Fibroblast of lung (primary cell): ENCODE results near the gene GRHL1.

Experiments
- CTCF ChIP-seq, 2 donors: IDR thresholded peaks in 1 of 2; conservative IDR thresholded peaks in 1 of 2; 1 replicate in 1 of 2; 2 replicates in 1 of 2; pipeline ENCODE4 v1.5.1; 2011 to 2012; ENCODE audit warnings: low read length in 2 of 2, control low read depth in 1 of 2, inconsistent platforms in 1 of 2, low read depth in 1 of 2, mild to moderate bottlenecking in 1 of 2
- EZH2 ChIP-seq: IDR thresholded peaks from 2 replicates; pipeline ENCODE4 v1.5.1; 2012; ENCODE audit warnings: low read length, control low read depth, mild to moderate bottlenecking; ENCODE audit errors: missing control alignments

GRCh38 chr2:10035633-10036032 is 84.1 kb downstream of the GRHL1 start:
- no peak for TF ChIP-seq CTCF (conservative IDR thresholded peaks at IDR 0.05 in 1 of 2, IDR thresholded peaks at IDR 0.05 in 1 of 2; ENCODE audit: low read depth in 1 of 2, low read length in 2 of 2)
- TF ChIP-seq EZH2, result no peak
